Fibroblast of pulmonary artery (primary cell): ENCODE measurements around the gene KIZ.

Experiments used
- DNase-seq: peaks from one replicate; pipeline ENCODE4 v3.0.0-alpha.2; 2010; ENCODE audit warnings: low read depth
- H3K4me3 ChIP-seq: replicated peaks from 2 replicates; pipeline ENCODE4 v1.5.1; 2011; ENCODE audit warnings: low read depth, mild to moderate bottlenecking, control low read depth, low read length, moderate library complexity
- TF ChIP-seq, protein P1 (sequence below): IDR thresholded peaks from 2 replicates; pipeline ENCODE4 v1.5.1; 2011; ENCODE audit warnings: mild to moderate bottlenecking, control low read depth, low read length, inconsistent platforms; ENCODE audit errors: missing control alignments

The KIZ gene, protein sequence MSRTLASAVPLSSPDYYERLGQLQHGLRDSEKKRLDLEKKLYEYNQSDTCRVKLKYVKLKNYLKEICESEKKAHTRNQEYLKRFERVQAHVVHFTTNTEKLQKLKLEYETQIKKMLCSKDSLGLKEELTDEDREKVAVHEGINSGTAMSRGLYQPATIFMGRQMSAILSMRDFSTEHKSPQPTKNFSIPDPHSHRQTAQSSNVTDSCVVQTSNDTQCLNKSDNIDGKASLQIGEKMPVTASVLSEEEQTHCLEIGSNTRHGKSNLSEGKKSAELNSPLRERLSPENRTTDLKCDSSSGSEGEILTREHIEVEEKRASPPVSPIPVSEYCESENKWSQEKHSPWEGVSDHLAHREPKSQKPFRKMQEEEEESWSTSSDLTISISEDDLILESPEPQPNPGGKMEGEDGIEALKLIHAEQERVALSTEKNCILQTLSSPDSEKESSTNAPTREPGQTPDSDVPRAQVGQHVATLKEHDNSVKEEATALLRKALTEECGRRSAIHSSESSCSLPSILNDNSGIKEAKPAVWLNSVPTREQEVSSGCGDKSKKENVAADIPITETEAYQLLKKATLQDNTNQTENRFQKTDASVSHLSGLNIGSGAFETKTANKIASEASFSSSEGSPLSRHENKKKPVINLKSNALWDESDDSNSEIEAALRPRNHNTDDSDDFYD

DNA sequence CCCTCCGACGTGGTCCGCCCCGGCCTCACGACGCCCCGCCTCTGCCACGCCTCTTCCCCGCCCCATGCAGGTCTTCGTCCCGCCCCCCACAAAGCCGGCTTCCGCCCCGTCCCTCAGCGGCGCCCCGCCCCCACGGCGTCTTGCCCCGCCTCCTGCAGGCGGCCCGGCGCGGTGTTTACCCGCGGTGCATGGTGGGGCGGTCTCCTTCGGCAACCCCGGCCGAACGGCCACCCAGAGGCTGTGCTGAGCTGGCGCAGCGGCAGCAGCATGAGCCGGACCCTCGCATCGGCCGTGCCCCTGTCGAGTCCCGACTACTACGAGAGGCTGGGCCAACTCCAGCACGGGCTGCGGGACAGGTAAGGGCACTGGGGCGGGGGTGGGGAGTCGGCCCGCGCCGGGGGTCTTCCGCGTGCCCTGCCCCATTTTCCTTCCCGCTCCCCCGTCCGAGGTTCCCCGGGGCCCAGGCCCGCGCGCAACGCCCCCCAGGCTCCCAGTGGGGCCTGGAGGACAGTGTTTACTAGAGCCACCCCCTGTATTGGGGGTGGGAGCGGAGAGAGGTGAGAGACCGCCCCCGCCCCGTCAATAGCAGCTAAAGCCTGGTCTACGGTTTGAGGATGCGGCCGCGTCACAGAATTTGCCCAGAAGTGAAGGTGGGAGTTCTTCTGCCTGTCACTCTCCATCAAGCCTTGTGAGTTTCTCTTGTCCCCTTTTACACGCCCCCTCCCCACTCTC lies at the start of gene KIZ:
Gene KIZ, plus strand, starts transcription at position 234 of the 732 bp plus-strand sequence. Its CDS starts 34 bp downstream, at position 268.
- H3K4me3 ChIP-seq, result peak within 1 kb of the TSS; percentile 79
- DNase-seq, result peak; percentile 96
- TF ChIP-seq, protein P1, sequence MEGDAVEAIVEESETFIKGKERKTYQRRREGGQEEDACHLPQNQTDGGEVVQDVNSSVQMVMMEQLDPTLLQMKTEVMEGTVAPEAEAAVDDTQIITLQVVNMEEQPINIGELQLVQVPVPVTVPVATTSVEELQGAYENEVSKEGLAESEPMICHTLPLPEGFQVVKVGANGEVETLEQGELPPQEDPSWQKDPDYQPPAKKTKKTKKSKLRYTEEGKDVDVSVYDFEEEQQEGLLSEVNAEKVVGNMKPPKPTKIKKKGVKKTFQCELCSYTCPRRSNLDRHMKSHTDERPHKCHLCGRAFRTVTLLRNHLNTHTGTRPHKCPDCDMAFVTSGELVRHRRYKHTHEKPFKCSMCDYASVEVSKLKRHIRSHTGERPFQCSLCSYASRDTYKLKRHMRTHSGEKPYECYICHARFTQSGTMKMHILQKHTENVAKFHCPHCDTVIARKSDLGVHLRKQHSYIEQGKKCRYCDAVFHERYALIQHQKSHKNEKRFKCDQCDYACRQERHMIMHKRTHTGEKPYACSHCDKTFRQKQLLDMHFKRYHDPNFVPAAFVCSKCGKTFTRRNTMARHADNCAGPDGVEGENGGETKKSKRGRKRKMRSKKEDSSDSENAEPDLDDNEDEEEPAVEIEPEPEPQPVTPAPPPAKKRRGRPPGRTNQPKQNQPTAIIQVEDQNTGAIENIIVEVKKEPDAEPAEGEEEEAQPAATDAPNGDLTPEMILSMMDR, result no peak

DNA sequence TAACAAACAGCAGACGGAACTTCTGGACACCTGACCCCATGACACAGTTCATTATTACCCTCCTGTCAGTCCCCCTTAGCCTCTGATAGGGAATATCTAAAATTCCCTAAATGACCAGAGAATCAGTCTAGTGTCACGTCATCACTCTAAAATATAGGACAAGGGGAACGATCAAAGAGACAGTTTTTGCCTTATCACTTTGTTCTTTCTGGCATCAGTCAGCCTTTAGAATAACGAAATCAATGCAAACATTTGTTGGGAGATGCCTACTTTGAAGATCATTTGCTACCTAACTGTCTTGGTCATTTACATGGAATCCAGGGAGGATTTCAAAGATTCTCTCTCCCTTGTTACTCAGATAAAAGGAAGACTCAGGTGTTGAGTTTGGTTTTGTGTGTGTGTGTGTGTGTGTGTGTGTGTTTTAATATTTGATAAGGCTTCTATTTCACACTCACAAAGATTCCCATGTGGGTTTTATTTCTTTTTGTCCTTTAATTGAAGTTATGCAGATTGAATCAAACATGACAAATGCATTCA lies 48.0 kb upstream of the KIZ start:
- DNase-seq, result no peak
- TF ChIP-seq, protein P1, result no peak
- H3K4me3 ChIP-seq, result no peak overlapping the region

DNA sequence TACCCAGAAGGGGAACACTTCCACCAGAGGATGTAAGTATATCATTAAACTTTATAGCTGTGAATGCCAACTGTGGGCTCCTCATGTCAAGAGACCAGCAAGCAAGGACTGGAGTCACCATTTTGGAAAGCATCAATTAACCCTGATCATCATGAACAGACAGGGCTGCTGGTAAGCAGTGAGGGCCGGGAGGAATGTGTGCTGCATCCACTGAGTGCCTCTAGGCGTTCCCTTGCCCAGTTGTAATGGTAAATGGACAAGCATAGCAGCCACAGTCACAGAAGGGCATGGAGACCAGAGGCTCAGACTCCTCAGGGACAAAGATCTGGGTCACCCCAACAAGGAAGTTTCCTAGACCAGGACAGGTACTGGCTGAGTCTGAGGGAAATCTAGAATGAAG lies 43.3 kb upstream of the KIZ start:
- TF ChIP-seq, protein P1, result no peak
- no peak for DNase-seq
- H3K4me3 ChIP-seq, result no peak overlapping the region

DNA sequence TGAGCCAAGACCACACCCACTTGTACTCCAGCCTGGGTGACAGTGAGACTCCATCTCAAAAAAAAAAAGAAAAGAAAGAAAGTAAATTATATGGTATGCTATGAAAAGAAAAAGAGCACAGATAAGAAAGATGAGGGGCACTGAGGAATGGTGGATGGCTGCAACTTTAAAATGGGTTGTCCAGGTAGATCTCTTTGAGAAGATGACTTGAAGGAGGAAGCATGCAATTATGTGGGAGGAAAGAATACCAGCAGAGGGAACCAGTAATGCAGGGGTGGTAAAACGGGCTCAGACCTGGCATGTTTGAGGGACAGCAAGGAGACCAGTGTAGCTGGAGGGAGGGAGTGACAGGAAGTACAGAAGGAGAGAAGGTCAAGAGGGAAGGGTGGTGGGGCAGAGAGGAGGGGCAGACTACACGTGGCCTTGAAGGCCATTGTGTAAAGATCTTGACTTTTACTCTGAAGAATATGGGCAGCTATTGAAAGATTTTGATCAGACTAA lies 42.0 kb upstream of the KIZ start:
- no peak for DNase-seq
- no peak overlapping the region for H3K4me3 ChIP-seq
- TF ChIP-seq, protein P1, result no peak

DNA sequence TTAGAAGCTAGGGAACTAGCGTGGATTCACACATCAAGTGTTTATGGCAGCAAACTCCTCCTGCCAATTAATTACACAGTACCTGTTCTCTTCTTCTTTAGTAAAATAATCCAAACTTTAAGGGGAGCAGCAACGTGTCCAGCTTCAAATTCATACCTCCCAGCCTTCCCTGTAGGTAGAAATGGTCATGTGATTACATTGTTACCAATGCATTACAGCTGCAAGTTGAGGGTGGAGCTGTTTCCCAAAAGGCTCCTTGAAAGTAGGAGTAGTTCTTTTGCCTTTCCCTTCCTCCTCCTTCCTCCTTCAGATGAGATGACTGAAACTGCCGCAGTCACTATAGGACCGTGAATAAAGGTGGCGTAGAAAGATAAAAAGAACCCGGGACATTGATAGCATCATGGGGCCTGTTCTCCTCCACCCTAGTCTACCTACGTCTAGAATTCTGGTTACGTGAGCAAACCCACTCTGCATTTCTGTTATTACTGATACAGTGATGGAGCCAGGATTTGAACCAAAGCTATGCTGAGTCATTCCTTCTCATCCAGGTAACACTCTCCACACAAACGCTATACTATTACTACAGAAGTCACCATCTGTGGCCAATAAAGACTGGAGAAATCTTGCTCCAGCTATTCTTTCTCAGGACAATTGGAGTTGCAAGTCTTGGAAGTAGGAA lies 37.9 kb upstream of the KIZ start:
- H3K4me3 ChIP-seq, result no peak overlapping the region
- DNase-seq, result no peak
- TF ChIP-seq, protein P1, result no peak

DNA sequence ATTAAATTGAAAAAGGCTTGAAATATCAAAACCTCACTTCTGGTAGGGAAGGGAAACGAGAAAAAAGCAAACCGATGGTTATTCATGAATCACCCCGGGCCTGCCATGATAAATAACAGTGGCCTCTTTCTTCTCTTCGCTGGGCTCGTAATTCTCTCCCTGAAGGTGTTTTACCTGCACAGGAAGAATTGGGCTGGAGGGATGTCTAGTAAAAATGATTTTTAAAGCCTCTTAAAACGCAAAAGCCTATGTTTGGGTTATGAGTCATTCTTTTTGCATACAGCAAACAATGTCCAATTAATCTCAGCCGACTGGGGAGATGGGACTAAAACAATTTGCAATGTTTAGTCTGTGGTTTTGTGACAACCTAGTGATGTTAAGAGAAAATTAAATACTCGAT lies 36.5 kb upstream of the KIZ start:
- TF ChIP-seq, protein P1, result no peak
- no peak for DNase-seq
- no peak overlapping the region for H3K4me3 ChIP-seq
